Natural killer cell treated with Interleukin-12 subunit alpha and Interleukin-12 subunit beta and Interleukin-15 and Interleukin-18, amount 100 ng/mL, for 72 hours (primary cell): Measurements from ENCODE around the gene RRAGC. TPM values are rescaled to one million over a fixed set of nuclear protein-coding genes. Genes with fewer than 3 reads are reported as not detected.
"Not testable (repeated sequence)": the region's sequence is repeated elsewhere in the genome, so short reads cannot be mapped to it uniquely, and the experiment has no call there.

Experiments
- ATAC-seq, 2 donors: fragments of 150-1000 bp; cut with Tn5 transposase in 1 of 2; sonication (Bioruptor Pico), chemical (Tn5 transposase) in 1 of 2; 2 replicates each; pipeline ENCODE4 v1.10.0; 2021
- DNase-seq: peaks from one replicate; pipeline ENCODE4 v3.0.0; 2022; ENCODE audit warnings: low spot score
- H3K27ac Mint-ChIP-seq, 2 donors: 1 replicate in 1 of 2; 2 replicates in 1 of 2; pipeline ENCODE4 v1.8.0; 2022; ENCODE audit warnings: mixed read lengths in 2 of 2, mild to moderate bottlenecking in 1 of 2, moderate library complexity in 1 of 2
- H3K27me3 Mint-ChIP-seq, 2 donors: 1 replicate in 1 of 2; 2 replicates in 1 of 2; pipeline ENCODE4 v1.8.0; 2022; ENCODE audit warnings: mixed read lengths in 2 of 2
- H3K36me3 Mint-ChIP-seq: one replicate; pipeline ENCODE4 v1.8.0; 2022; ENCODE audit warnings: mixed read lengths
- H3K4me1 Mint-ChIP-seq, 2 donors: 1 replicate in 1 of 2; 2 replicates in 1 of 2; pipeline ENCODE4 v1.8.0; 2022; ENCODE audit warnings: low read depth in 2 of 2, mixed read lengths in 2 of 2, mild to moderate bottlenecking in 1 of 2
- H3K4me3 Mint-ChIP-seq: one replicate; pipeline ENCODE4 v1.8.0; 2022; ENCODE audit warnings: mixed read lengths
- H3K9me3 Mint-ChIP-seq: 2 replicates; pipeline ENCODE4 v1.8.0; 2022; ENCODE audit warnings: mixed read lengths
- total RNA-seq, 2 donors: library from RNA; stranded (reverse); gene quantifications; one replicate each; pipeline ENCODE4 v1.2.3, GENCODE V29; 2022

RRAGC gene
- total RNA-seq, 2 donors from 2014 or later, result 18.3 to 24.2 TPM

DNA sequence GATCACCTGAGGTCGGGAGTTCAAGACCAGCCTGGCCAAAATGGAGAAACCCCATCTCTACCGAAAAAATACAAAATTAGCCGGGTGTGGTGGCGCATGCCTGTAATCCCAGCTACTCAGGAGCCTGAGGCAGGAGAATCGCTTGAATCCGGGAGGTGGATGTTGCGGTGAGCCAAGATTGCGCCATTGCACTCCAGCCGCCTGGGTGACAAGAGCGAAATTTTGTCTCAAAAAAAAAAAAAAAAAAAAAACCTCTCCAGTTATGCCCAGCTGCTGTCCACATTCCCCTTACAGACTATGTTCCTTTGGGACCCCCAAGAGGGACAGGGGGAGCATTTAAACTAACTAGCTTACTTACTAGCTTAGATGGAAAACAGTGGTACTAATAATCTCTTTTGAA lies 23.3 kb downstream of the RRAGC start:
- not testable (repeated sequence) for DNase-seq, ATAC-seq, H3K4me3 Mint-ChIP-seq, H3K9me3 Mint-ChIP-seq, H3K27ac Mint-ChIP-seq
- H3K36me3 Mint-ChIP-seq, result peaks cover 16% of the 10 kb centered on the region
- H3K4me1 Mint-ChIP-seq, result peaks cover 6 to 12% of the 10 kb centered on the region in 2 donors
- H3K27me3 Mint-ChIP-seq, result peaks cover 0 to 11% of the 10 kb centered on the region in 2 donors

DNA sequence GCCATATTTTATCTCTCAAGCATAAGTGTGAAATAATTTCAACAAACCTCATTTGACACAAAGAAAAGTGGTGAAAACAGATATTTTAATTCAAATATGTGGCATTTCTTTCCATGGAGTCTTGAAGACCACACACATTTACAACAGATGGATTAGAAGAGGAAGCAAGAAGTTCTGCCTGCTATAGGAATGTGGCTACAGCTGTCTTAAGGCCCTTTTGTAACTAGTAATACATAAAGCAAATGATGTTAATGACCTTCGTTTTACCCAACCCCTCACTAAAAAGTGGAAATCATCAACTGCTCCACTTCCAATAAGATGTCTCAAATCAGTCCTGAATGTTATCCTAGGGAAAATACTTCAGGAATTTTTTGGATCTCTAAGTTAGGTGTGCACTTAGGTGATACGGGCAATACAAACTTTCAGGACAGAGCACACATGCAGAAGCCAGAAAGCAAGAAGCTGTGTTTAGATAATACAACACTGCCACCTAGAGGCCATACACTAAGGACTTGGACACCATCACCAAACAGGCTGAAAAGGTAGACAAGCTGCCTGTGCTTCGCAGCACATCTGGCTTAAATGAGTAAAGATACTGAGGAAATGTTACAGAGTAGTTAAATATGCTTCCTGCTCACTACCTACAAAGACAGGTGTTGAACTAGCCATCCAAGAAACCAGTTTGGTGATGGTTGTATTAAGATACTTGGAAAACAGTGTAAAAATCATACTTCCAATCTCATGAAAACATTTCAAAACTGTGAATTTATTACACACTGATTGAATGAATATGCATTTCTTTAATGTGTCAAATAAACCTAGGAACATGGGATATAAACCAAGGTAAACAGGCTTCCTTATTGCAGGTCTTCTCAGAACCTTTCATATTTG lies 24.4 kb downstream of the RRAGC start:
- H3K9me3 Mint-ChIP-seq, result no peaks in the 10 kb centered on the region
- H3K4me3 Mint-ChIP-seq, result no peak overlapping the region
- peaks cover 11% of the 10 kb centered on the region for H3K36me3 Mint-ChIP-seq
- H3K4me1 Mint-ChIP-seq, result peaks cover 1 to 9% of the 10 kb centered on the region in 2 donors
- H3K27ac Mint-ChIP-seq, result no peak overlapping the region
- ATAC-seq (peak; percentile 74 to 84), DNase-seq (no peak)
- peaks cover 3 to 21% of the 10 kb centered on the region in 2 donors for H3K27me3 Mint-ChIP-seq

DNA sequence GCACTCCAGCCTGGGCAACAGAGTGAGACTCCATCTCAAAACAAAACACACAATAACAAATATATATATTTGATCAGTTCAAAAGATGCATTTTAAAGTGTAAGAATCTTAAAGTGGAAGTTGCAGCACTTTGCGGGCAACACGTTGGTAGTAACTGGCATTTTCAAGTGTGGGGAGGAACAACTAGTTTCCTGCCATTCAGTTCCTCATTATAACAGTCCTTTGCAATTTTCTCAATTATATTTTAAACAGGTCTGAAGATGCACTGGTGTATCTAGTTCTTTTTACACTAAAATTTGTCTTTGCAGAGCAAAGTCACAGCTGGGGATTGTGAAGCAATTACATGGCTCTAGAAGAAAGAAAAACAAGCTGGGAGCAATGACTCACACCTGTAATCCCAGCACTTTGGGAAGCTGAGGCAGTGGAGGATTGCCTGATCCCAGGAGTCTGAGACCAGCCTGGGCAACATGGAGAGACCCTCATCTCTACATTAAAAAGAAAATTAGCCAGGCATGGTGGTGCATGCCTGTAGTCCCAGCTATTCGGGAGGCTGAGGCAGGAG lies 25.3 kb downstream of the RRAGC start:
- Mint-ChIP-seq H3K36me3 (peaks cover 10% of the 10 kb centered on the region), H3K4me1 (peaks cover 0 to 7% of the 10 kb centered on the region in 2 donors), H3K27ac (no peak overlapping the region), H3K4me3 (no peak overlapping the region), H3K27me3 (peaks cover 5 to 29% of the 10 kb centered on the region in 2 donors), H3K9me3 (no peaks in the 10 kb centered on the region)
- no peak for ATAC-seq
- DNase-seq, result no peak

DNA sequence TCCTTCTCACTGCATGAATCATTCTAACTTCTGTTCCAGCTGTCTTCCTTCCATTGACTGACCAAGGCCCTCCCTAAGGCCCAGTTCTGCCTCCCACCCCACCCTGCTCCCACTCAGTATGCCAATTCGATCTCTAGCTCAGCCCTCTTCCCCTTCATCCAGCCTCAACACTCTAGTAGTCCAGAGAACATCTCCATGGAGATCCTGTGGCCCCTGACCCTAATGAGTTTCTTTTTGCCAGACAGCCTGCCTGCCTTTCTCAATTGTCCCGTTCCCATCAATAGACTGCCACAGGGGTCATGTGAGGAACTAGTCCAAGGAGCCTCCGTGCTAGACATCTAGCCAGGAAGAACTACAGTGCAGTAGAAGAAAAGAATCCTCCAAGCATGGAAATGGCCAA lies 26.4 kb downstream of the RRAGC start:
- H3K9me3 Mint-ChIP-seq, result no peaks in the 10 kb centered on the region
- no peak overlapping the region for H3K27ac Mint-ChIP-seq
- ATAC-seq, result no peak
- no peak for DNase-seq
- no peak overlapping the region for H3K4me3 Mint-ChIP-seq
- H3K27me3 Mint-ChIP-seq, result peaks cover 9 to 34% of the 10 kb centered on the region in 2 donors
- H3K36me3 Mint-ChIP-seq, result no peaks in the 10 kb centered on the region
- peaks cover 0 to 4% of the 10 kb centered on the region in 2 donors for H3K4me1 Mint-ChIP-seq

DNA sequence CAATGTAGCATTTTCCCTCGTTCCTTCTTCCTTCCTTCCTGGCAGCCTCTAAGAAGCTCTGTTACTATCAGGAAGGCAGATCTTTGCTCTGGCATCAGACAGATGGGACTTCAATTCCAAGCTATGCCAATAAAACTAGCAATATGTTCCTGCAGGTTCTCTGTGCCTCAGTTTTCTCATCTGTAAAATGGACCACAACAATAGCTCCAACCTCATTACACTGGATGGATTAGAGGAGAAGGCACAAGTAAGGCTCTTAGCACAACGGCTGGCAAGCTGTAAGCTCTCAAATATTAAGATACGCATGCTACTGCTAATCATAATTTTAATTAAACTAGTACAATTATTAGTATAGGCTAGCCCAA lies 27.2 kb downstream of the RRAGC start:
- no peaks in the 10 kb centered on the region for H3K36me3 Mint-ChIP-seq
- no peaks in the 10 kb centered on the region for H3K9me3 Mint-ChIP-seq
- peaks cover 9 to 34% of the 10 kb centered on the region in 2 donors for H3K27me3 Mint-ChIP-seq
- no peak overlapping the region for H3K27ac Mint-ChIP-seq
- ATAC-seq, result no peak
- peaks cover 0 to 4% of the 10 kb centered on the region in 2 donors for H3K4me1 Mint-ChIP-seq
- H3K4me3 Mint-ChIP-seq, result no peak overlapping the region
- DNase-seq, result no peak

DNA sequence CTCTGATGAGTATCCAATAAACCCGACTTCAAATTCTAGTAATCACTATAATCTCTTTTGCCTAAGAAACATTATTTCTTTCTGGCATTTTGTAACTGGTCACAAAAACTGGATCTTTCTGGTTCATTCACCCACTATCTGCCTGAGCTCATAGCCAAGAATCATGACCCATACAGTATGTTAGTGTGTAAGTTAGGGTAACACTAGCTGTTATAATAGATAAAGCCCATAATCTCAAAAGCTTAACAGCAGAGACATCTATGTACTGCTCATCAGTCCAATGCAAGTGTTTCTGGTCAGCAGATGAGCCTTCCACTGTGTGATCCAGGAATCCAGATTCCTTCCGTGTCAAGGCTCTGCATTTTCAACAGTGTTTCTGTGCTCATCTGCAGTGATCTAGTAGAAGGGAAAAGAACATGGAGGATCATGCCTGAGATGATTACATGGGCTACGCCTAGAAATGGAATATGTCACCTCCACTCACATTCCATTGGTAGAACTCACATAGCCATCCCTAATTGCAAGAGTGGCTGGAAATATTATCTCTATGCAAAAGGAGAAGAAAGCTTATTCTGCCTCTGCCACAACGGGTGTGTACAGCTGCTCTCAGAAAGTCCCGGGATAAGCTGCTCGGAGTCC lies 27.7 kb downstream of the RRAGC start:
- H3K36me3 Mint-ChIP-seq, result no peaks in the 10 kb centered on the region
- H3K27me3 Mint-ChIP-seq, result peaks cover 9 to 37% of the 10 kb centered on the region in 2 donors
- no peak overlapping the region for H3K4me3 Mint-ChIP-seq
- no peak overlapping the region for H3K27ac Mint-ChIP-seq
- no peaks in the 10 kb centered on the region for H3K9me3 Mint-ChIP-seq
- ATAC-seq, result no peak
- DNase-seq, result no peak
- H3K4me1 Mint-ChIP-seq, result peaks cover 0 to 4% of the 10 kb centered on the region in 2 donors

DNA sequence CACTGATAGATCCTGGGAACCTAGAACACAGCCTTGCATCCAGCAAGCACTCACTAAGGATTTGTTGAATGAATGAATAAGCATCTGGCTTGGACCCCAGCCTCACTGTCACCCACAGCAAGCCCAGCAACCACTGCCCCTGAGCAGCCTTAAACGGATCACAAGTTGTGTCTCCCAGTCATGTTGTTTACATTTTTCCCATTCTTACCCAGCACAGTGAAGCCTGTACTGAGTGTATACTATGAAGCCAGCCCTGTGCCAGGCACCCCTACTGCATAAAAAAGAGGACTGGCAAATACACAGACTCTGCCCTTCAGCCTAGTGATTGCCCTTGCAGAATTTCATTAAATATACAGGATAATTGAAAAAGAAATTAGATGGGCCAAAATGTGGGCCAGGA lies 30.2 kb downstream of the RRAGC start:
- Mint-ChIP-seq H3K4me3 (no peak overlapping the region), H3K27ac (no peak overlapping the region), H3K4me1 (no peaks in the 10 kb centered on the region), H3K36me3 (no peaks in the 10 kb centered on the region), H3K27me3 (peaks cover 17 to 61% of the 10 kb centered on the region in 2 donors), H3K9me3 (no peaks in the 10 kb centered on the region)
- no peak for DNase-seq
- no peak for ATAC-seq

DNA sequence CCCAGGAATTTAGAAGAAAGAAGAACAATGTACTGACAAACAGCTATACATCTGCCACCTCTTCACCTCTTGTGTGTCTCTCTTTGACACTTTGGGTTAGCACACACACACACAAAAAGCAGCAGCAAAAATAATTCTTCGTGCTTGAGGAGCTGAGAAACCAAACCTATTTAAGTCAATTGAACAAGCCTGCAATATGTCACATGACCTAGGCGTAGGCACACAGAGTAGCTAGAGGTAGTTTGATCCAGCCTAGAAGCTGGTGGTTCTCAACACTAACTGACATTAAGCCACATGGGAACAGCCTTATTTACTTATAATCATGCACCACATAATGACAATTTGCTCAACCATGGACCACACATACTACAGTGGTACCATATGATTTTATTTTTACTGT lies 32.3 kb downstream of the RRAGC start:
- DNase-seq (no peak), ATAC-seq (no peak)
- H3K4me3 Mint-ChIP-seq, result no peak overlapping the region
- no peak overlapping the region for H3K27ac Mint-ChIP-seq
- no peaks in the 10 kb centered on the region for H3K9me3 Mint-ChIP-seq
- H3K4me1 Mint-ChIP-seq, result no peaks in the 10 kb centered on the region
- H3K27me3 Mint-ChIP-seq, result peaks cover 21 to 57% of the 10 kb centered on the region in 2 donors
- no peaks in the 10 kb centered on the region for H3K36me3 Mint-ChIP-seq

DNA sequence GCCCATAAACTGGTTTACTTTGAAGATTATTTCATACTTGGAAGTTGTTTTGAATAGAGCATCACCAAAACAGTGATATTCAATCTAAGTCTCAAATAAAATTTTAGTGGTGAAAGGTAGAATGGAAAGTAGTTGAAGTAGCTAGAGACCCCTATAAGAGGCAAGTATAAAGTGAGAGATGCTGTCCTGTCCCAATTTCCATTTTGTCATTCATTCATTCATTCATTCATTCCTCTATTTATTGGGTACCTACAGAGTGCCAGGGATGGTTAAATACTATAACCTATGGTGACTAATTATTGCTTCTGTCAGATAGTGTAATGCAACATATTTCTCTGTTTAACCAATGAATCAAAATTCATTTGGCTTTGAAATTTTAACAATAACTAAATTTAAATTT lies 32.7 kb downstream of the RRAGC start:
- H3K27me3 Mint-ChIP-seq, result peaks cover 25 to 57% of the 10 kb centered on the region in 2 donors
- H3K9me3 Mint-ChIP-seq, result no peaks in the 10 kb centered on the region

DNA sequence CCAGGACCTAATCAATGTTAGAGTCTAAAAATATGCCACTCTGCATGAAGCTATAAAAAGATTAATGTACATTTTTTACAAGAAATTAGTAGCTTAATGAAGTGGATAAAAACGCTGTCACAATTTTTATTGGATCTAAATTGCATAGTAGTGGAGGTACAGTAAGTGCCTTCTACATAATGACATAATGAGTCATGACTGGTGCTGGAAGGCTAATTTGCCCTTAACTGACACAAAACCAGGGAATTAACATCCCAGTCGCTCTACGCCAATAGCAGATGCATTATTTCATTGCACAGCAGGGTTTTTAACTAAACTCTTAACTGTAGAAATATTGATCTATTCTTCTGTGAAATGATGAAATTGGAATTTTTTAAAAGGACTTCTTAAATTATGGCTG lies 33.3 kb downstream of the RRAGC start:
- no peaks in the 10 kb centered on the region for H3K4me1 Mint-ChIP-seq
- H3K36me3 Mint-ChIP-seq, result no peaks in the 10 kb centered on the region
- no peak overlapping the region for H3K4me3 Mint-ChIP-seq
- no peak overlapping the region for H3K27ac Mint-ChIP-seq
- peaks cover 26 to 60% of the 10 kb centered on the region in 2 donors for H3K27me3 Mint-ChIP-seq
- DNase-seq (no peak), ATAC-seq (no peak)
- no peaks in the 10 kb centered on the region for H3K9me3 Mint-ChIP-seq

More for the DNA sequence above, 32.7 kb downstream of the RRAGC start:
- ATAC-seq (no peak), DNase-seq (no peak)
- Mint-ChIP-seq H3K4me1 (no peaks in the 10 kb centered on the region), H3K27ac (no peak overlapping the region), H3K4me3 (no peak overlapping the region), H3K36me3 (no peaks in the 10 kb centered on the region)

DNA sequence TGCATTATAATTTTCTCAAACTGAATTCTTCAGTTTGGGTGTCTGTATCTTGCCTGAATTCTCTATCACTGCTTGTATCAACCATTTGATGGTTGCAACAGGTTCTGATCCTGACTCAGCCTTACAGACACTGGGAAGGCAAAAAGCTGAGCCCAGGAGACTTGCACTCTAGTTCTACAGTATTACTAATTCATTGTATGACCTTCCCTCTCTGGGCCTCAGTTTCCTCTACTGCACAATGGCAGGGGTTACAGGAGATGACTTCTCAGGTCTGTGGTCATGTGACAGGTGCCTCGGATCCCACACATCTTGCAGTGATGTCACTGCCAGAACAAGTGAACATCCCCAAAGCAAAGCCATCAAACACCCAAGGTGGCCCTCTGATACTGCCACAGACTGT lies 38.7 kb downstream of the RRAGC start:
- Mint-ChIP-seq H3K27ac (no peak overlapping the region), H3K9me3 (no peaks in the 10 kb centered on the region), H3K4me1 (no peaks in the 10 kb centered on the region), H3K4me3 (no peak overlapping the region), H3K36me3 (no peaks in the 10 kb centered on the region), H3K27me3 (peaks cover 36 to 58% of the 10 kb centered on the region in 2 donors)
- ATAC-seq, result no peak
- no peak for DNase-seq

DNA sequence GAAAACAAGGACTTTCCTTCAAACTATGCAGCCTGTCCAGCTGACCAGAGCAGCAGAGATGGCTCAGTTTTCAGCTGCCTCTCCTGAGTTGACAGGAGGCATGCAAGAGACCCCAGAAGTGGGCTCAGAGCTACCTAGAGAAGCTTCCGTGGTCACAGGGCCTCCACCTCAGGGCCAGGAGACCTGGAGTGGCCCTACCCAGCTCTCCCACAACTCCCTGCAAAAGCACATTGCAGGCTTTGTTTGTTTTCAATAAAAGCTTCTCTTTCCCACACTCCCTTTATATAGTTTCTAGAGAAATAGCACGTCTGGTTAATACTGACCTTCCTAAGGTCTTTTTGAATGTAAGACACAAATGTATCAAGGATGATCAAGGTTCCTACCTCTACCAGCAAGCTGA lies 40.1 kb downstream of the RRAGC start:
- Mint-ChIP-seq H3K4me3 (no peak overlapping the region), H3K27me3 (peaks cover 41 to 58% of the 10 kb centered on the region in 2 donors), H3K27ac (no peak overlapping the region), H3K4me1 (no peaks in the 10 kb centered on the region), H3K36me3 (no peaks in the 10 kb centered on the region), H3K9me3 (no peaks in the 10 kb centered on the region)
- ATAC-seq (no peak), DNase-seq (no peak)

DNA sequence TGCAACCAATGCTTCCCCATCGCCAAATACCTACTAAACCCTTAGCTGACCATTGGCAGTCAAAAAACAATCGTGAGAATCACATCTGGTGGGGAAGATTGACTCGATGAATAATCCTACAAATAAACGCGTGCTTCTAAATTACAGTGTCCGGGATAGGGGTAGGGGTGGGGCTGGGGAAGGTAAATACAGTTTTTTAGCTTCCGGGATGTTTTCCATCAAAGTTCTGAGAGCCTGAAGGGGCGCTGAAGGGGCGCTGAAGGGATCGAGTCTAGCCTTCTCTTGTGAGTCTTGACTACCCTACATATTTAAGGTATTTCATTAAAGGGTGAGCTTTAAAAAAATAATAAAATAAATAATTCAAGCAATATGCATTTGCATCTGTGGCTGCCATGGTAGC lies 40.5 kb downstream of the RRAGC start:
- H3K27ac Mint-ChIP-seq, result no peak overlapping the region
- H3K9me3 Mint-ChIP-seq, result no peaks in the 10 kb centered on the region
- no peaks in the 10 kb centered on the region for H3K4me1 Mint-ChIP-seq
- peaks cover 43 to 62% of the 10 kb centered on the region in 2 donors for H3K27me3 Mint-ChIP-seq
- DNase-seq, result no peak
- ATAC-seq, result no peak
- no peak overlapping the region for H3K4me3 Mint-ChIP-seq
- no peaks in the 10 kb centered on the region for H3K36me3 Mint-ChIP-seq
